Cardiac muscle cell (in vitro differentiated cells and primary cell): Measurements from ENCODE around the gene DLG3. TPM values are rescaled to one million over a fixed set of nuclear protein-coding genes. Genes with fewer than 3 reads are reported as not detected.

Source experiments
- DNase-seq, 2 donors: peaks; one replicate each; pipeline versions ENCODE4 v3.0.0 to v3.0.0-alpha.2; 2010 to 2017; ENCODE audit warnings: low read depth in 1 of 2, low spot score in 1 of 2
- H3K27ac ChIP-seq: fragments of 200-600 bp; sonication (generic); 2 replicates; pipeline ENCODE4 v1.5.1; 2016
- H3K27me3 ChIP-seq: fragments of 200-600 bp; sonication (generic); 2 replicates; pipeline ENCODE4 v1.6.0; 2016; ENCODE audit warnings: control low read depth
- H3K36me3 ChIP-seq: fragments of 200-600 bp; sonication (generic); 2 replicates; pipeline ENCODE4 v1.5.1; 2016; ENCODE audit warnings: control low read depth
- H3K4me1 ChIP-seq: fragments of 200-600 bp; sonication (generic); 2 replicates; pipeline ENCODE4 v1.8.1; 2017; ENCODE audit warnings: low read depth, mild to moderate bottlenecking, mixed run types
- H3K4me3 ChIP-seq: fragments of 200-600 bp; sonication (generic); 2 replicates; pipeline ENCODE4 v1.5.1; 2016; ENCODE audit warnings: mild to moderate bottlenecking
- H3K9me3 ChIP-seq: fragments of 200-600 bp; sonication (generic); 2 replicates; pipeline ENCODE4 v1.5.1; 2017; ENCODE audit warnings: low read depth, mild to moderate bottlenecking, control low read depth
- CTCF ChIP-seq: IDR thresholded peaks from 2 replicates; pipeline ENCODE4 v1.5.1; 2012; ENCODE audit warnings: low read depth, mild to moderate bottlenecking, low read length
- polyA plus RNA-seq: library from polyadenylated mRNA; unstranded; fragments of >200 nt; fragmentation: Nextera tagmentation; extraction: Ambion mirVana; gene quantifications from 2 replicates; pipeline ENCODE4 v1.2.1, GENCODE V29; 2016
- total RNA-seq: library from RNA; depleted of rRNA; stranded (reverse); fragments of >200 nt; gene quantifications from 2 replicates; pipeline ENCODE4 v1.2.3, GENCODE V29; 2016

Gene DLG3
- total and polyA plus RNA-seq, 2 experiments from 2014 or later: 28.8 to 50.1 TPM

DNA sequence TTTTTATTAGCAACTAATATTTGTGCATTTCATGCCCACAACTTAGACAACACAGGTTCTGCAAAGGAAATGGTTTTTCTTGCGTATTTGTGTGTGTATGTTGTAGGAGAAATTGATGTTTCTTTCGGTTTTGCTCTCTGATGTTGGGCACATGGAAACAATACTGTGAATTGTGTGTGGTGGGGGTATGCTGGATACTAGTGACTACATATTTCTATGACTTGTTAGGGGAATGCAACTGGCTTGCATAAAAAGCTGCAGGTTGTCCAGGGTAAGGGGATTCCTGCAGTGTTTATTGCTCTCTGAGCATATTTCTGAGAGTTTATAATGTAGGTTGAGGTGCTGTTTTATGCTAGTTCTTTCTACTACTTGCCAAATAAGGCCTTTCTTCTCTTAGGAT, 11.6 kb downstream of the DLG3 start:
- no peak for TF ChIP-seq CTCF

GRCh38 chrX:70461026-70461425, 16.4 kb downstream of the DLG3 start:
- H3K4me3 ChIP-seq: no peak overlapping the region
- H3K4me1 ChIP-seq: no peaks in the 10 kb centered on the region
- peaks cover 3% of the 10 kb centered on the region for H3K36me3 ChIP-seq
- no peak for DNase-seq
- TF ChIP-seq CTCF: no peak
- H3K27ac ChIP-seq: no peak overlapping the region
- no peaks in the 10 kb centered on the region for H3K9me3 ChIP-seq
- H3K27me3 ChIP-seq: no peaks in the 10 kb centered on the region

More for the DNA sequence above, 11.6 kb downstream of the DLG3 start:
- Histone ChIP-seq H3K9me3 (no peaks in the 10 kb centered on the region), H3K36me3 (peaks cover 3% of the 10 kb centered on the region), H3K4me3 (peak overlapping the region; percentile 77), H3K27ac (peak overlapping the region; percentile 89), H3K27me3 (no peaks in the 10 kb centered on the region), H3K4me1 (no peaks in the 10 kb centered on the region)
- no peak for DNase-seq

- no peaks in the 10 kb centered on the region for H3K4me1 ChIP-seq
- no peak for DNase-seq
- H3K27me3 ChIP-seq: no peaks in the 10 kb centered on the region
- peaks cover 3% of the 10 kb centered on the region for H3K36me3 ChIP-seq
- H3K9me3 ChIP-seq: no peaks in the 10 kb centered on the region
- H3K27ac ChIP-seq: no peak overlapping the region
- no peak overlapping the region for H3K4me3 ChIP-seq
- TF ChIP-seq CTCF: no peak
These were observed 19.4 kb downstream of the DLG3 start for GRCh38 chrX:70464051-70464450.

DNA sequence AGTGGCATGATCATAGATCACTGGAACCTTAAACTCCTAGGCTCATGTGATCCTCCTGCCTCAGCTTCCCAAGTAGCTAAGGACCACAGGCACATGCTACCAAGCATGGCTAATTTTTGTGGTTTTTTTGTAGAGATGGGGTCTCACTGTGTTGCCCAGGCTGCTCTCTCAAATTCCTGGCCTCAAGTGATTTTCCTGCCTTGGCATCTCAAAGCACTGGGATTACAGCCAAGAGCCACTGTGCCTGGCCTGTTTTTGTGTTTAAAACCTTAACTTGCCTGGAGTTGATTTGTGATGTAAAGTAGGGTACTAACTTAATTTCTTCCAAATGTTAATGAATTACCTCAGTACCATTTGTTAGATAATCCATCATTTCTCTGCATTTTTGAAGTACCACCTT, 22.3 kb downstream of the DLG3 start:
- Histone ChIP-seq H3K27ac (no peak overlapping the region), H3K27me3 (no peaks in the 10 kb centered on the region), H3K4me3 (no peak overlapping the region), H3K9me3 (no peaks in the 10 kb centered on the region), H3K4me1 (no peaks in the 10 kb centered on the region), H3K36me3 (no peaks in the 10 kb centered on the region)
- no peak for DNase-seq
- TF ChIP-seq CTCF: no peak

DNA sequence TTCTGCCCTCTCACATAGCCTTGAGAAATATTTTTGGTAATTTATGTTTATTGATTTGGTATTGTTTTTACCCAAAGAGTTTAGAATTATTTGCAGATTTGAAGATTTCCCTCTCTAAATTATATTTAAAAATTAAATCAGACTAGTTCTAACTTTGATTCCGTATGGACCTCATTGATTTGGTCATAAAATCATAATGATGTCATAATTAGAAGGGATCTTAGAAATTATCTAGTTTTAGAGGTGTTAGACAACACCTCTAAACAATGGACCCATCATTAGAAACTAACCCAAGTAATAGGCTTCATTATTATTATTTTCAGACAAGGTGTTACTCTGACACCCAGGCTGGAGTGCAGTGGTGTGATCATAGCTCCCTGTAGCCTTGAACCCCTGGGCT, 24.1 kb downstream of the DLG3 start:
- no peak overlapping the region for H3K4me3 ChIP-seq
- H3K9me3 ChIP-seq: no peaks in the 10 kb centered on the region
- no peaks in the 10 kb centered on the region for H3K36me3 ChIP-seq
- no peaks in the 10 kb centered on the region for H3K4me1 ChIP-seq
- DNase-seq: no peak
- TF ChIP-seq CTCF: no peak
- H3K27me3 ChIP-seq: no peaks in the 10 kb centered on the region
- H3K27ac ChIP-seq: no peak overlapping the region

DNA sequence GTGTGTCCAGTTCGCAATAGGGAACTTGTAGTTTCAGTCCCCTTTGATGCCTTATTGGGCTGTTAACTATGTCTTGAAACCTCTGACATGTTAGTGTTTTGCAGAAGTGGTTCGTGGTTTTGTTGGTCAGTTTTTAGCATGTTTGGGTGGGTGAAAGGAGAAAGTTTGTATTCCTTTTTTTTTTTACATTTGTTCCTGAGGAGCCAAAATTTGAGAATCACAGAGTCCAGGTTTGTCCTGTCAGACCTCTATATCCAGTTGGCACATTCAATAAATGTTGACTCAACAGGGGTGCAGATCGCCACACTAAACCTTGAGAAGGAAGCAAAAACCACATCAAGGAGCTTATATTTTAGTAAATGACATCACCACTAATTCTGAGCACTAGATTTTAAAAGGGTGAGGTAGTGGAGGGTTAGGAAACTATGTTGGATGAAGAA, 26.2 kb downstream of the DLG3 start:
- H3K9me3 ChIP-seq: no peaks in the 10 kb centered on the region
- no peak for DNase-seq
- no peak for TF ChIP-seq CTCF
- no peaks in the 10 kb centered on the region for H3K36me3 ChIP-seq
- no peak overlapping the region for H3K27ac ChIP-seq
- H3K4me3 ChIP-seq: no peak overlapping the region
- H3K27me3 ChIP-seq: no peaks in the 10 kb centered on the region
- H3K4me1 ChIP-seq: no peaks in the 10 kb centered on the region
